HG03175 (cell line): ENCODE results near the gene ADSL.
"Not testable (repeated sequence)": the region's sequence is repeated elsewhere in the genome, so short reads cannot be mapped to it uniquely, and the experiment has no call there.

ENCODE experiments used
- ATAC-seq: cut with Tn5 transposase; IDR thresholded peaks from one replicate; pipeline ENCODE4 v1.9.1; 2021; ENCODE audit warnings: mild to moderate bottlenecking, moderate library complexity; ENCODE audit not compliant: unreplicated experiment

Gene ADSL

DNA sequence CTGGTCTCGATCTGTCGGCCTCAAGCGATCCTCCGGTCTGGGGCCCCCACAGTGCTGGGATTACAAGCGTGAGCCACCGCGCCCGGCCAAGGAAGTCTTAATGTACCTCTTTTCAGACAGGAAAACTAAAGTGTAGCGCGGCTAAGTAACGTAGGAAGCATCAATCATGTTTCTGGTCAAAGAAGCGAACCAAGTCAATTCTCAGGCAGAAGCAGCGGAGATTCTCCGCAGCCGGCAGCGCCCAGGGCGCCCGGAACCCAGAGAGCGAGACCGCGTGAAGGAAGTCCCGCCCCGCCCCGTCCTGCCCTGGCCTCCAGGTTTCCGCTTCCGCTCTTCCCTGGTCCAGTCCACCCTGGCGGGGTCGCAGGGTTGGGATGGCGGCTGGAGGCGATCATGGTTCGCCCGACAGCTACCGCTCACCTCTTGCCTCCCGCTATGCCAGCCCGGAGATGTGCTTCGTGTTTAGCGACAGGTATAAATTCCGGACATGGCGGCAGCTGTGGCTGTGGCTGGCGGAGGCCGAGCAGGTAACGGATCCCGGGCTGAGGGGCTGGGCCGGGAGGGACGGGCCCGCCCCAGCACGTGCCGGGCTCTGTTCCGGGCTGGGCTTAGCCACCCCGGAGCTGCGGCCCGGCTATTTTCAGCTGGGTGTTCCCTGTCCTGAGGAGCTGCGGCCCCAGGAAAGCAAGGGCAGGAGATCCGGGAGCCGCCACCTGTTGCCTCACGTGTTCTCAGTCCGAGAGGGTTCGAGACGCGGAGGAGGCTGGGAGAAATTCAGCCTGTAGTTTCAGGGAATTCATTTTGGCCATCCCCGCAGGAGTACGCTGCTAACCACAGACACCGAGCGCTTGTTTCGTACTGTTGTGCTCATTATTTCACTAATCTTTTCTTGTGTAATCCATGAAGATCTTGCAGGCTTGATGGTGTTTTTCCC is at the start of gene ADSL:
Gene ADSL (plus strand): TSS at position 316 of the 934 bp plus-strand sequence. CDS start 59 bp downstream, at position 375.
- ATAC-seq, result peak; percentile 83

- no peak for ATAC-seq
Measured at GRCh38 chr22:40300316-40300715, 46.0 kb upstream of the ADSL start.

GRCh38 chr22:40300884-40301672 is 45.2 kb upstream of the ADSL start:
- ATAC-seq, result peak; percentile 69

GRCh38 chr22:40302149-40302548 is 44.2 kb upstream of the ADSL start:
- ATAC-seq, result no peak

GRCh38 chr22:40305625-40306024 is 40.7 kb upstream of the ADSL start:
- ATAC-seq, result no peak

DNA sequence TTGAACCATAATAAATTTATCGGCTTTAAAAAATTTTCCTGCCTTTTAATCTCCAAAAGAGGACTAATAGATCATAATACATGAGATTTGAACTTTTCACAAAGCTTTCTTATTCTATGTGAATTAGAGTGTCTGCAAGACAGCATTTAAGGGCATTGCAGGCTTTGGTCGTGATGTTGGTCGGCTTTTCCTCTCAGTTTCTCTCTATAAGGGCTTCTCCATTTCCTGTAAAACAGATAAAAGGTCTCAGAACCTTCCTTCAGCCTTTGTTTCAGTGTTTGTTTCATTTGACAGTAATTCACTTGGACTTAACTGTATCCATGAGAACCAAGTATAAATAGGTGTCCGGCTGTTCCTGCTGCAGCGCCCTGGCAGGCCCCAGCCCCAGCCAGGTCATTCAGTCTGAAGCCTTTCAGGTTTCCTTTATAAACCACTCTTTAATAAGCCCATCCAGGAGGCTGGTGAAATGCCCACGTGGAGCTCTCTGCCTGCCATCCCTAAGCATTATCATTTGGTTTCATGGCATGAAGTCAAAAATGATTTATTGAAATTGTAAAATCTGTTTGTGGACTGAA is 37.2 kb upstream of the ADSL start:
- no peak for ATAC-seq

DNA sequence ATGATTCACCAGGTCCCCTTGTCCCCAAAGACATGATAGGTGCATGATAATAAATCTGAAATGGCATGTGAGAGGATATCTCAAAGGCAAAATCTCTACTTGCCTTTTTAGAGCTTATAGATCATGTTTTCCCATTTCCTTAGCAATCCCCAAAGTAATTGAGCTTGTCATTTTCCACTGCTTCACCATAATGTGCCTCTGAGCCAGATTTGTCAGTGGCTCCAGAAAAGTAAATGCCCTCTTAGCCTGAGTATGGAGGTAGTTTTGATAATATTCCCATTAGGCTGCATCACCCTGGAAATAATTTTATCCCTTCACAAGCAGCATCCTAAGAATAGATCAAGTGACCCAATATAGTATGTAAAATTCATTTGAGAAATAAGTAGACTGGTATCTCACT is 36.7 kb upstream of the ADSL start:
- ATAC-seq, result no peak

DNA sequence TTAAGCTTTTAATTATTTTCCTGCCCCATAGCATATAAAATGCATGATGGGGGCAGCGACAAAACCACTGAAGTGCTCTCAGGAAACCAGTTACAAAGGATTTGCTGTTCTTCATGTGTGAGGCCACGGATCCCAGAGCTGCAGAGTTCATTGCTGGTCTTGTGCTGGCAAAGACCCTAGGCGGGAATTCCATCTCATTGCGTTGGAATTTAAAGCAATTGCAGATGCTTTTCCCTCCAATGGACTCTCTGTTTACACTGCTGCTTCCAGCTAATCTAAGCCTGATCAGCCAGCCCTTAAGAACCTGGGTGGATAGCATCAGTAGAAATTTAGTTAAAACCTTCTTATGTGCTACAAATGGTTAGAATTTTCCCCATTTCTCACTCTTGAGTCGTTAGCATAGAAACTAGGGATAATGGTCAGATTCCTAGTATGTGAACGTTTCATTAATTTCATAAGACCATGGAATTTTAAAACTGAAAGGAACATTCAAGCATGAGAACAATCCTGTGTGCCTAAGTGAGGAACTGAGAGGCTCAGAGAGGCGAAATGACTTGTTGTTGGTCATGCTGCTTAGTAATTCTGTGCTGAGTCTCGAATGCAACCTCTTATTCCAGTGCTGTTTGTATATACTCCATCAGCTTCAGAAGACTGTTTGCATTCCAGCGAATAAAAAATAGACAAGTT is 36.1 kb upstream of the ADSL start:
- ATAC-seq, result no peak

- no peak for ATAC-seq
Measured at GRCh38 chr22:40310768-40311120, 35.6 kb upstream of the ADSL start.

- ATAC-seq, result not testable (repeated sequence)
Measured at GRCh38 chr22:40311646-40312045, 34.7 kb upstream of the ADSL start.

- no peak for ATAC-seq
Measured at GRCh38 chr22:40312050-40312449, 34.2 kb upstream of the ADSL start.

DNA sequence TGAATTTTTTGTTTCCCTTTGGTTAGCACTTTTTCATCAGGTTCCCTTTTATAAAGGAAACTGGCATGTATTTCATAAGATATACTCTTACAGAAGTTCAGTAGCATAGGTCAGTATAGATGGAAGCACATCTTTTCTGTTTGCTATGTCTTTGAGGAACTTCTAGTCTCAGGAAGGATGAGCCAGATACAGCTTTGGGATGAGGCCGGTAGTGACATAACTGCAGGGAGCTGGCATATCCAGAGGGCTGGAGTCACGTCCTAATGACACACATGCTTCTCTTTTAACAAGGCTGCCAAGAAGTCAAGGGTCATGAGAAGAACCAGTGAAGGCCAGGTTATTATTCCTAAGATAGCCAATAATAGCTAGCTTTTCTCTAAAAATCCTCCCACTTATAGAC is 33.3 kb upstream of the ADSL start:
- no peak for ATAC-seq

- no peak for ATAC-seq
Measured at GRCh38 chr22:40314041-40314440, 32.3 kb upstream of the ADSL start.

GRCh38 chr22:40320687-40321086 is 25.6 kb upstream of the ADSL start:
- ATAC-seq, result no peak

DNA sequence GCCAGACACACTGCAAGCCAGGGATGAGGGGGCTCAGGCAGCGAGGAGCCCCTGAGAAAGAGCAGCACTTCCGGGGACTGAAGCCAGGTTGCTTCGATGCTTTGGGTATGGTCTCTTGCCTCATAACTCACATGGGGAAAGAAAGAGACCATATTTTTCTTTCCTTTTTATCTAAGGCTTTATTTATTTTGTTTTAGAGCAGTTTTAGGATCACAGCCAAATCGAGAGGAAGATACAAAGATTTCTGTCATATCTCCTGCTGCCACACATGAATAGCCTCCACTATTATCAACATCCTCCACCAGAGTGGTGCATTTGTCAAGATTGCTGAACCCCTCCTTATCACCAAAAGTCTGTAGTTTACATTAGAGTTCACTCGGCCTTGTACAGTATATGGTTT is 24.3 kb upstream of the ADSL start:
- ATAC-seq, result no peak

- ATAC-seq, result no peak
Measured at GRCh38 chr22:40322818-40323447, 23.4 kb upstream of the ADSL start.

DNA sequence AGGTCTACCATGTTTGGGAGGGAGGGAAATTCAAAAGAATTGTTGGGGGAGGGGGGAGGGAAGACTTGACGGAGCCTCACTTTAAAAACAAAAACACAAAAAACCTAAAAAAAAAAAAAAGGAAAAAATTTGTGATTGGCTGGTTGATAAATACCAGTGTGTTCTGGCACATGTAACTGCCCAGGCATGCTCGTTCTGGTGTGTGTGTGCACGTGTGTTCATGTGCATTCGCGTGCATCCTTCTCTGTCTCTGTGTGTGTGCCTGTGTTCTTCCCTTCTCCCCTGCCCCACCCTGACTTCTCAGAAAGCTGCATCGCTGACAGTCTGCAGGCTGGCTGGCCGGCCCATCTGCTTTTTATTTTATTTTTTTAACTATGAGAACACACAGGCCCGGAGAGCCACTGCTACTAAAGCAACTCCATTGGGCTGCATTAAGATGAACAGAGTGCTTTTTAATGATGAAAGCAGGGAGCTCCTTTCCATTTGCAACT is 22.6 kb upstream of the ADSL start:
- no peak for ATAC-seq

GRCh38 chr22:40324468-40325305 is 21.6 kb upstream of the ADSL start:
- ATAC-seq, result no peak

DNA sequence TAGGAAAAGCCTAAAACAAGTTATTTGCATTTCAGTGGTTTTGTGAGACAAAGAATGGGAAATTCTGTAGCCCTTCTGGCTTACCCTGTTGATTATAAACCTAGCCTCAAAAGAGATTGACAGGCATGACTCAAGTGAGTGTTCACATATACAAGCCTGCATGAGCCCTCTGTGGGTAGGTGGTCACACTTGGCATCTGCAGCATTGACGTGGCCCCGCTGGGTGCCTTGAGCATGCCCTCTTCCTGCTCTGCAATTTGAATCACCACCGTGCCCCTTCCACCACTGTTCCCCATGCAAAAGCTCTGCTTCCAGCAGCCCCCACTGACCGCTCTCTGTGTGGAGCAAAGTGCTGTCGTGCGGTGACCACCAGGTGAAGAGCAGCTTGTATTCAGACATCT is 21.0 kb upstream of the ADSL start:
- ATAC-seq, result no peak
